ENCODE results near the gene ERMAP.

The ERMAP gene, protein sequence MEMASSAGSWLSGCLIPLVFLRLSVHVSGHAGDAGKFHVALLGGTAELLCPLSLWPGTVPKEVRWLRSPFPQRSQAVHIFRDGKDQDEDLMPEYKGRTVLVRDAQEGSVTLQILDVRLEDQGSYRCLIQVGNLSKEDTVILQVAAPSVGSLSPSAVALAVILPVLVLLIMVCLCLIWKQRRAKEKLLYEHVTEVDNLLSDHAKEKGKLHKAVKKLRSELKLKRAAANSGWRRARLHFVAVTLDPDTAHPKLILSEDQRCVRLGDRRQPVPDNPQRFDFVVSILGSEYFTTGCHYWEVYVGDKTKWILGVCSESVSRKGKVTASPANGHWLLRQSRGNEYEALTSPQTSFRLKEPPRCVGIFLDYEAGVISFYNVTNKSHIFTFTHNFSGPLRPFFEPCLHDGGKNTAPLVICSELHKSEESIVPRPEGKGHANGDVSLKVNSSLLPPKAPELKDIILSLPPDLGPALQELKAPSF

DNA sequence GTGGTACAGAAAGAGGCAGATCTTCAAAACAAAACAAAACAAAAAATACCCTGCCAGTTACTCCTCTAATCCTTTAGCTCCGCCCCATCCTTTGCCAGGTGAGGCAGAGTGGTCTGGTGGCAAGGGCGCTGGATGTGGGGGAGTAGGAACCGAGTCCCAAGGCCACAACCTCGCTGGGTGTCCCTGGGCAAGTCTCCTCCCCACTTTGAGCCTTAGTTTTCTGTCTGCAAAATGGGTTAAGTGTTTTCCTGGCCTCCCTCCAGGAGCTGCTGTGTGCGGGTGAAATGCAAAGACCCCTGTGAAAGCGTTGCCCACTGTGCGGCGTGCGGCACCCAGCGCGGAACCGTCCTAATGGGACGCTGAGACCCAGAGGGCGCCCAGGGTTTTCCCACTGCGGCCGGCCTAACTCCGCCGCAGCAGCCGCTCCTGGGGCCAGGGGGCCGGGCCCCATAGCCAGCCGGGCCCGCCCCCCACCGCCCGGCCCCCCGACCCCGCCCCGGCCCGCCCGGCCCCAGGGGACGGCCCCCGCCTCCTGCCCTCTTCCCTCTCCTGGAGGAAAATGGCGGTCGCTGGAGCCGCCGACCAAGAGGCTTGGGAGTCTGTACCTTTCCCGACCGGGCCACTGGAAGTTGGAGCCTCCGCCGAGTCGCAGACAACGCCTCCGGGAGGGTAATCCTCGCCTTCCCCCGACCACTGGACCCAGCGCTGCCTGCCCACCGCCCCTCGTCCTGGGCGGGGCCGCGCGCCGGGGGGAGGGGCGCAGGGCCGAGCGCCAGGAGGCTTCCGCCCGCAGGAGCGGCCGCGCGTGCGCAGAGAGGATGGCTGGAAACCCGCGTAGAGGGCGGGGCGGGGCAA, at the start of gene ERMAP, which contains the start of gene SVBP:
Gene ERMAP (plus strand): TSS at position 538 of the 855 bp plus-strand sequence. CDS start 13,327 bp downstream, outside the sequence.
Gene SVBP (minus strand): TSS at position 813 of the 855 bp plus-strand sequence. CDS start 853 bp downstream, outside the sequence.
- in situ Hi-C loops (cut with MboI; ENCODE audit: low sequenced_read_pairs): no loop called here

DNA sequence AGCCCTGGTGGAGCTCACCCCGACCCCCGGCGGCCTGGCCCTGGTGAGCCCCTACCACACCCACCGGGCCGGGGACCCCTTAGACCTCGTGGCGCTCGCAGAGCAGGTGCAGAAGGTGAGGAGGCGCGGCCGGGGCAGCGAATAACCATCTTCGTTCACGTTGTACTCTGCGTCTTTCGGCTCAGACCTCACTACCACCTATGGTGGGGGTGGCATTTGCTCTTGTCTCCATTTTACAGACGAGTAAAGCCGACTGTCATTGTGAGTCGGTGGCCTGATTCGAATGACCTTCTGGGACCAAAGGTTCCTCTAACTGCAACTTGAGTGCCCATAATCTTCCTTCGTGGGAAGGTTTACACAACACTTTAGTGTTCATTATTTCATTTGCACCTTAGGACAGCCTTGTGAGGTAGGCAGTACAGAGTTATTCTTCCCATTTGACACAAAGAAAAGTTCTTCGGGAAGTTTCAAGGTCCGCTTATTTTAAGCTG, 49.4 kb upstream of the ERMAP start:
- in situ Hi-C loops (cut with MboI; ENCODE audit: low sequenced_read_pairs): no loop called here

DNA sequence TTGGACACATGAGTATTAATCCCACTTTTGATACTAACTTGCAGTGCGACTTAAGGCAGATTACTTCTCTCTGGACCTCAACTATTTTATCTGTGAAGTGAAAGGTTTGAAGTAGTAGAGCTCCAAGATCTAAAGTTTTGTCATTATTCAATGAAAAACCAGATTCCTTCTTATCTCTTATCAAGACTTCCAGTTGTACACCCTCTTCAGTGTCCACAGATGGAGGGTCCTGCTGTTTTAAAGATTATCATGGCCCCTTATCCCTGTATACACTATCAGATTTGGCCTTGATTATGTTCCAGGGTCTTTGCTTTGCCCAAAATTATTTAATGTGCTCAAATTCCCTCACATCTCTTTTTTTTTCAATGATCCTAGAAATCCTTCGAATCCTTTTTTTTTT, 48.8 kb upstream of the ERMAP start:
- in situ Hi-C loops (cut with MboI; ENCODE audit: low sequenced_read_pairs): no loop called here

DNA sequence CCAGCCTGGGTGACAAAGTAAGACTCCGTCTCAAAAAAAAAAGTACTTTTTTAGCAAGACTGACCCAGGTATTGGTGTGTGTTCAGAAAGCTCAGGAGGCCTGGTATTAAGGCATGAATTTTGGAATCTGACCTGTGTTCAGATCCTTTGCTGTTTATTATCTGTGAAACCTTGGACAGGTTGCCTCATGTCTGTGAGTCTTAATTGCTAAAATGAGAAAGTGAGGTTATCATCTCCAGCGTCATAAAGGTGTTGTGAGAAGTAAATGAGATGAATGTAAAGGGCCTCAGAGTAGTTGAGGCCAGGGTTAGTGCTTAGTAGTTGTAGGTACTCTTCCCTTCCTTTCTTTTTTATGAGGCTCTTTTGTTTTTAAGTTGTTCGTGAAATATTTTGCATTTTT, 47.1 kb upstream of the ERMAP start:
- in situ Hi-C loops (cut with MboI; ENCODE audit: low sequenced_read_pairs): no loop called here

DNA sequence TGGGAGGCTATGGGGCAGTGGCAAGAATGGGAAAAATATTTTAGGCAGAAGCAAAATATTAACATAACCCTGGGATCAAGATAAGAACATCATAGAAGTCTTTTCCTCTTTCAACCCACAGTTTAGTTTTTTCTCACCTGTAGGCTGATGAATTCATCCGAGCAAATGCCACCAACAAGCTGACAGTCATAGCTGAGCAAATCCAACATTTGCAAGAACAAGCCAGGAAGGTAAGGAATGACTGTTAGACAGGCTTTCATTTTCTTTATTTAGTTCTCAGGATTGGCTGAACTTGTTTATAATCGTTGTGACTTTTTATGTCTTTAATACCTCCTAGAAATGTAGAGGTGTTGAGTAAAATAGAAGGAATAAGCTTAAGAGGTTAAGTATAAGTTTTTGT, 43.5 kb upstream of the ERMAP start:
- in situ Hi-C loops (cut with MboI; ENCODE audit: low sequenced_read_pairs): no loop called here

DNA sequence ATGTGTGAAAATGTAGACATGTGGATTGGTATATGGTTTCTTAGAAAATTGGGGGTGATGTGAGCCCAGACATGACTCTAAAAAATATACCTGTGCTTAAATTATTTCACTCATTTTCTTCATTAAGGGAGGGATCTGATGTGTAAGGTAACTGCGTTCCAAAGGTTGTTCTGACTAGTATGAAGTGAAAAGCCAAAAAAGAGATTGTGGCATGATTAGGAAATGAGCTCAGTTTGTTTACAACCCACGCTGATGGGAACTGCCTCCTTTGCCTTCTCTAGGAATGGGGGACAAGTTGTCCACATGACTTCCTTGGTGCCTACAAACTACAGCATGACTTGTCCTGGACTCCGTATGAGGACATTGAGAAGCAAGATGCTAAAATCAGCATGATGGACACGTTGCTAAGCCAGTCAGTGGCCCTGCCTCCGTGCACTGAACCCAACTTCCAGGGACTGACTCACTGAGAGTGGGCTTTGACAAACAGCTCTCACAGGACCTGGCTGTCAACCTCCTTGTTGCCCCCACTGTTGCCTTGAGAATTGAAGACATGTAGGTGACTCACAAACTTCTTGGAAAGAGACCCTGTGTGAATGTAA, 41.9 kb upstream of the ERMAP start:
- in situ Hi-C loops (cut with MboI; ENCODE audit: low sequenced_read_pairs): no loop called here

DNA sequence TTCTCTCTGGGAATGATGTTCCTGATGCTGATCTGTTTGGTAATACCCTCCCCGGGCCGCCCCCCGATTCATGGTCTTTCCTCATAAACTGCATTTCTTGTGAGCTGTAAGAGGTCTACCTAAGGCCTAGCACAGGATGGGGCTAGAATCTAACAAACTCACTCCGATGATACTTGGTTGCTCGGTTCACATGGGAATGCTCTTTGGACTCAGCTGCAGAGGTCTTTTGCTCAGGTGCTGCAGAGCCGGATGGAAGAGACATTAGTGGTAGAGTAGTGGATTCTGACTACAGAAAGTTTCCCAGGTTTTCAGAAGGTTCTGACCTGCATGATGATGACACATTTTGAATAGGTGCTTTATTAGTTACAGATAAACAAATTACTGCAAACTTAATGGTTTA, 40.4 kb upstream of the ERMAP start:
- in situ Hi-C loops (cut with MboI; ENCODE audit: low sequenced_read_pairs): no loop called here

DNA sequence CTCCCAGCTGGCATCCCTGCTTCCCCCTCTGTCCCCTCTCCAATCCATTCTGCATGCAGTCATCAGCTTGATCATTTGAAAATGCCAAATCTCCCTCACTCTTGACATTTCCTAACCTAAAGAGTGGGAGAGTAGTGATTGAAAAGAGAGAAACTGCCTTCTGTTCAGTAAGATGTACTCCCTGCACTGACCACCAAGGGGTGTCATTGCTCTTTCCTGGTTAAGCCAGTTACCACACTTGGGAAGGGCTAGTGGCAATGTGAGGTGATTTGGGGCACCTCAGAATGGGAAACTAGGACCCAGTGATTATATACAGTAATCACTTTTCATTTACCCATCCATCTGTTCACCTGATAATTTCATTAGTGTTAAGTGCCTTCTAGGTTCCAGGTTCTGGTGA, 39.1 kb upstream of the ERMAP start:
- in situ Hi-C loops (cut with MboI; ENCODE audit: low sequenced_read_pairs): no loop called here

DNA sequence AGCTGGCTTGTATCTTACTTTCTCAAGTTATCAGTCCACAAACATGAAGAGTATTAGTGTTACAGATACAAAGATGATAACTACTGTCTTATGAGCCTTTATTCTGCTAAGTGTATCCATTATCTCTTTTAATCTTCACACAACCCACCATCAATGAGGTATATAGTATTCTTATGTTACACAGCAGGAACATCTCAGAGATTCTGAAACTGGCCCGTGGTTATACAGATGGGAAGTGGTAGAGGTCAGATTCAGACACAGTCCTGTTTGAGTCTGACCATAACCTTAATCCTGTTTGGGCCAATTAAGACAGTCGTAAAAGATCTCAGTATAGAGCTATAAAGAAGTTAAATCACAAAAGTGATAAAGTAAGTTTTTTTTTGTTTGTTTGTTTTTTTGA, 37.2 kb upstream of the ERMAP start:
- in situ Hi-C loops (cut with MboI; ENCODE audit: low sequenced_read_pairs): loop anchor here (10.0 kb wide), 1 partner anchor 295 kb away; no protein-coding TSS in a partner anchor

DNA sequence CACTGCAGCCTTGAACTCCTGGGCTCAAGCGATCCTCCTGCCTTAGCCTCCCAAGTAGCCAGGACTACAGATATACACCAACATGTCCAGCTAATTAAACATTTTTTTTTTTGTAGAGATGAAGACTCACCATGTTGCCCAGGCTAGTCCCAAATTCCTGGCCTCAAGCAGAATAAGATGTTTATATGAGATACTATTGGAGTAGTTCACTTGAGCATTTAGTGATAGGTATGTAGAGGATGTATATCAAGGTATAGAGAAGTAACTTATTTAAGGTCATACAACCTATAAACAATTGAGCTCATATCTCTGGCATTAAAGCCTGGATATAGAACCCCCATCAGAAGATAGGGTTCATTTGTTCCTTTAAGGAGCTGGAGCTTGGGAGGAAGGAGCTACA, 36.7 kb upstream of the ERMAP start:
- in situ Hi-C loops (cut with MboI; ENCODE audit: low sequenced_read_pairs): loop anchor here (10.0 kb wide), 1 partner anchor 295 kb away; no protein-coding TSS in a partner anchor

DNA sequence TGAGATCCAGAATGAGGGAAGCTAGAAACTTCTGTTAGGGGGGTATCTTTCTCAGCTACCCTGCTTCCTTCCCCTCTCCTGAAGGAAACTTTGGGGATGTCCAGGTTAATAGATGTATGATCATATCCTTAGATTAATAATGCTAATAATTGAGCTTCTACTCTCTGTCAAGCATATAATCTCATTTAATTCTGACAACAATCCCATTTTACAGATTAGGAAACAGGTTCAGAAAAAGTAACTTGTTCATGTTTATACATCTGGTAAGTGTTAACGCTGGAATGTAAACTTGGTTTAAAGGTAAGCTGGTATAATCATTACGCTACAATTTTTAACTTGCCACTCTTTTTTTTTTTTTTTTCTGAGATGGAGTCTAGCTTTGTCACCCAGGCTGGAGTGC, 33.8 kb upstream of the ERMAP start:
- in situ Hi-C loops (cut with MboI; ENCODE audit: low sequenced_read_pairs): loop anchor here (10.0 kb wide), 1 partner anchor 292 kb away; no protein-coding TSS in a partner anchor

DNA sequence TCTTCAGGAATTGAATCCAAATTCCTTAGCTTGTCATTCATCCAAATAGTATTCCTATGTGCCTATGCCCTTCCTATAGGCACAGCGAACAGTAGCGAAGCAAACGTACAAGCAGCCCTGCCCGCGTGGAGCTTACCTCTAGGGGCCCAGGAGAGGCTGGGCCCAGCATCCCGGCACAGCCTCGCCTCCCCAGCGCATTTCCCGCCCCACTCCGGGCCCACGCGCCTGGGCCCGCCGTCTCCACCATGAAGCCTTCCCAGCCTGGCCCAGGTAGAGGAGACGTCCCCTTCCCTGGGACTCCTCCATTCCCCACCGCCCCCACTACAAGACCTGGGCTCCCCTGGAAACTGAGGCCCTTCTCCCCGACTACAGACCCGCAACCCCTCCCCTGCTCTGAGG, 32.4 kb upstream of the ERMAP start:
- in situ Hi-C loops (cut with MboI; ENCODE audit: low sequenced_read_pairs): loop anchor here (10.0 kb wide), 1 partner anchor 290 kb away; no protein-coding TSS in a partner anchor

DNA sequence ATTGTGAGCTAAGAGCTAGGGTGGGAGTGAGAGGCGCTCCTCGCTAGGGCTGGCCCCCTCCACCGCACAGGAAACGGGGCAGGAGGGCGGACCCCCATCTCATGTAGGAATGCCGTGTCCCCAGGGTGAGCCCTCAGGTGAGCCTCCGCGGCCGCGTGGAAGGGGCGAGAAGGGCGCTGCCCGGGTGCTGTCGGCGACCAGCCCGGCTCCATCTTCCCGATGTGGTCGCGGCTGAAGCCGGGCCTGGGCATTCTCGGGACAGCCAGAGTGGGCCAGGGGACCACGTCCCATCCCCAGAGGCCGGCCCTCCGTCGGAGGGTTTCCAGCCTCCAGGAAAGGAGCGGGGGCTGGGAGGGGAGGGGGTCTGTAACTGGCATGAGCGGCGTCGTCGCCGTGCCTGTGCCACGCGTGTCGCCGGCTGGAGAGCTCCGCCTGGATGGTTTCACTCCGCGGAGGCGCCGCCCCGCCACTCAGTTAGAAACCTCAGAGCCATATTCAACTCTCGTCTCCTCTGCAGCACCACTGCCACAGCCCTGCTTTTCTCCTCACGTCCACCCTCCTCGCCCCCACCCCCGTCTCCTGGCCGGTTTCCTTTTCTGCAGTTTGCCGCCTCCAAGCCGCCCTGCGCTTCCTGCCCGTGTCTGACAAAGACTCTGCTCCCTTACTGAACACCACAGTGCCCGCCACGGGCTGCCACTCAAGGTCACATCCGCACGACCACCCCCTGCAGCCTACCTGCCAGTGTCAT, 31.8 kb upstream of the ERMAP start, which contains the start of gene TMEM269:
Gene TMEM269 (plus strand): TSS at position 46 of the 748 bp plus-strand sequence. CDS start 4,903 bp downstream, outside the sequence.
- in situ Hi-C loops (cut with MboI; ENCODE audit: low sequenced_read_pairs): loop anchor here (10.0 kb wide), 1 partner anchor 290 kb away; no protein-coding TSS in a partner anchor

DNA sequence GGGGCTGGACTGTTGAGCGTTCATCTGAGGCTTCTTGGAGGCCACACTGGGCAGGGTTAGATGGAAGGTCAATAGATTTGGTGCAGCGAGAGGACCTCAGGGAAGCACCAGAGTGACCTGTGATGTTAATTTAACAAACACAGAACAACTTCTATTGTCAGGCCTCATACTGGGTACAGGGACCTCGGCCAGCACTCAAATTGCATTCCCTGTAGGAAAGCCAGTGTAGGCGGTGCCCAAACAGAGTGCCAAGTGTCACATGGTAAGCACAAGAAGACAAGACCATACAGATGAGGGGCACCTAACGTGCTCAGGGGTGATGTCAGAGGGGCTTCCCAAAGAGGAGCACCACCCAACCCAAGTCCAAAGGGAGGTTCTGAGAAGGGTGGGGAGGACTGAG, 30.8 kb upstream of the ERMAP start:
- in situ Hi-C loops (cut with MboI; ENCODE audit: low sequenced_read_pairs): loop anchor here (10.0 kb wide), 1 partner anchor 289 kb away; no protein-coding TSS in a partner anchor

DNA sequence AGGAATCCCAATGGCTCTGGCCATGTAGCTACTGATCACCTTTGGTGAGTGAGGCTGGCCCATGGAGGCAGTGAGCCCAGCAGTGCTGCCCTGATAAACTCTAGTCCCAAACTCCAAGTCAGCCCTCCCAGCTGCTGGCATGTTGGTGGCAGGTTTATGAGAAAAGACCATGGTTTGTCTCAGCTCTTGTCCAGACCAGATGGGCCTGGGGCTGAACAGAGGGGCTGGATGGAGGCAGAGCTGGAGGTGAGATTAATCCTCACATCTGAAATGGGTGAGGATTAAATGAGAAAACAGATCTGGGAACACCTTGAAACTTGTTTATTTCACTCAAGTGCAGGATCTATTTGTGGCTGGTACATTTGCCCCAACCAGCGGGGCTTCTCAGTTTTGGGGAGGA, 28.9 kb upstream of the ERMAP start:
- in situ Hi-C loops (cut with MboI; ENCODE audit: low sequenced_read_pairs): loop anchor here (10.0 kb wide), 1 partner anchor 287 kb away; no protein-coding TSS in a partner anchor

DNA sequence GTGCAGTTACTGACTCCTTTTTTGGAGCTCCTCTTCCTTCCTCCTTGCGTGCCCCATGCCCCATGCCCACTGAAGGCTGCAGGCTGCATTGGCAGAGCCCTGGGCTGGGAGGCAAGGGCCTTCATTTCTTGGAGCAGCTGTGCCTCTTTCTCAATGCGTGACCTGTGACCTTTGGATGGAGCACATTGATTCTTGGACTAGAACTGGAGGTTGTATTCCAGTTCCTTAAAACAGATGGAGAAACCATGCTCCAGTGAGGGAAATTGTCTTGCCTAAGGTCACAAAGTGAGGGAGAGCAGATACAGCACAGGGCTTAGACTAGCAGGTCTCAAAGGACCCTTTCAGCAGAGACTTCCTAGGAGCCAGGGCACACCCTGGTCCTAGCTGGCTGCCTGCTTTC, 23.1 kb upstream of the ERMAP start:
- in situ Hi-C loops (cut with MboI; ENCODE audit: low sequenced_read_pairs): no loop called here

DNA sequence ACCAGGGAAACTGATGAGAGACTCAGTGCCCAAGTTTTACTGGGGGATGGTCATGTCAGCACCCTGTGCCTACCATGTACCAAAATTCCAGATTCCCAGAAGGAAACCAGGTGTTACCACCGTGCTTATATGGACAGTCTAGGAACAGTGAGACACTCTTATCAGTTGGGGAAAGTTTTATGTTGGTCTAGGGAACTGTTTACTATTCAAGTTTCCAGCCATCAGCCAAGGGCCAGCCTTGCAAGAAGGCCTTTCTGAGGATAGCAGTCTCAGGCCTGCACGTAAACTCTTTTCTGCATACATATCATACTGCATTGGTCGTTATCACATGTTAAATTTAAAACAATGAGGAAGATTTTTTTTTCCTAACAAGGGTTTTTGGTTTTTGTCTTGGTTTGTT, 19.5 kb upstream of the ERMAP start:
- in situ Hi-C loops (cut with MboI; ENCODE audit: low sequenced_read_pairs): no loop called here

DNA sequence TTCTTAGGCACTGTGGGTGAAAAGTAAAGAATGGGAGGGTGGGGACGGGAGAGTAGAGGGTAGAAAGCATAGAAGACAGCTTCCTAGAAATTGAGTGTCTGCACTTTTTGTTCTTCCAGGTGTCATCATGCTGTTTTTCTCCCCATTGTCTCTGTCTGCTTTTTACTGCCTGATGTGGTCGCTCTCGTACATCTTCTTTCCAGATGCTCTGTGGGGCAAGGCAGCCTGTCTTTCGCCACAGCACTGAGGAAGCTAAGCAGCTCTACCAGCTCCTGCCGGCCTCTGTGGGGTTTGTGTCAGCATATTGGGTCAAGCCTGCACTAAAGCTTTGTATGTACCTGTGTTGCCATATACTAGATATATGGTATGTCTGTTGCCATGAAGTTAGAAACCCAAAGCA, 18.9 kb upstream of the ERMAP start:
- in situ Hi-C loops (cut with MboI; ENCODE audit: low sequenced_read_pairs): no loop called here

DNA sequence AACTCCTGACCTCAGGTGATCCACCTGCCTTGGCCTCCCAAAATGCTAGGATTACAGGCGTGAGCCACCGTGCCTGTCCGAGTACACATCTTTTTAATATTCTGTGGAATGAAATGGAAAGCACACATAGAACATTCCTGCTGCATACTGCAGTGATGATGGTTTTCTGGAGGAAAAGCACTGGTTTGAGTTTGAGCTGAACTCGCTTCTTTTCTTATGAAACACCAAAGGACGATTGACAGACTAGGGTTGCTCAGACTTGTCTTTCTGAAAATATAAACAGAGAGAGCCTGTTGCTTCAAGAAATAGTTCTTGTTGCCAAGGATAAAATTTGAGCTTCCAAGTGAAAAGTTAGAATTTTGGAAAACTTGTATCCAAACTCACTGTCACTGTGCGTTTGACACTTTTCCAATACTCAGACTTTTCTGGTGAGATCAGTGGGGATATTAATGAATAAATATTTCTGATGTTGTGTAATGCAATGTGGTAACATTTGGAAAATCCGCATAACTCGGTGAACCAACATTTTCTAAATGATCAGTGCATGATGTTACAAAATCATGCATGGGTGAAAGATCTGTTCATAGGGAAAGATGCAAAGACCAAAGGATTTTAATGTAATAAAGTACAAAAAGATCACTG, 15.0 kb upstream of the ERMAP start:
- in situ Hi-C loops (cut with MboI; ENCODE audit: low sequenced_read_pairs): no loop called here
